HG03159 (cell line): Measurements from ENCODE around the gene KPNA6.
"Not testable (repeated sequence)": the region's sequence is repeated elsewhere in the genome, so short reads cannot be mapped to it uniquely, and the experiment has no call there.

ENCODE experiments used
- ATAC-seq: cut with Tn5 transposase; IDR thresholded peaks from one replicate; pipeline ENCODE4 v1.9.1; 2021; ENCODE audit warnings: mild to moderate bottlenecking, moderate library complexity; ENCODE audit not compliant: unreplicated experiment

The KPNA6 gene

GRCh38 chr1:32138965-32139364 lies 31.1 kb downstream of the KPNA6 start:
- ATAC-seq, result no peak

GRCh38 chr1:32142446-32143301 lies 34.8 kb downstream of the KPNA6 start:
- ATAC-seq, result no peak

- not testable (repeated sequence) for ATAC-seq
Measured at GRCh38 chr1:32143302-32143695, 35.4 kb downstream of the KPNA6 start.

GRCh38 chr1:32144033-32144432 lies 36.2 kb downstream of the KPNA6 start:
- ATAC-seq, result no peak

- not testable (repeated sequence) for ATAC-seq
Measured at GRCh38 chr1:32147799-32148198, 39.9 kb downstream of the KPNA6 start.

- ATAC-seq, result no peak
Measured at GRCh38 chr1:32150847-32151246, 43.0 kb downstream of the KPNA6 start.

GRCh38 chr1:32151319-32151787 lies 43.5 kb downstream of the KPNA6 start:
- ATAC-seq, result no peak

- ATAC-seq, result no peak
Measured at GRCh38 chr1:32159189-32159588, 51.3 kb downstream of the KPNA6 start.

- ATAC-seq, result no peak
Measured at GRCh38 chr1:32163405-32163804, 55.5 kb downstream of the KPNA6 start.

- not testable (repeated sequence) for ATAC-seq
Measured at GRCh38 chr1:32165633-32166032, 57.8 kb downstream of the KPNA6 start.

GRCh38 chr1:32170991-32171390 lies 63.1 kb downstream of the KPNA6 start:
- ATAC-seq, result no peak

GRCh38 chr1:32172621-32173245 lies 64.9 kb downstream of the KPNA6 start:
- ATAC-seq, result no peak

GRCh38 chr1:32178380-32179192 lies 70.7 kb downstream of the KPNA6 start:
- no peak for ATAC-seq

- peak; percentile 15 for ATAC-seq
Measured at GRCh38 chr1:32179193-32179442, 71.3 kb downstream of the KPNA6 start.

GRCh38 chr1:32179443-32180185 lies 71.8 kb downstream of the KPNA6 start, which contains the start of gene TXLNA:
Gene TXLNA (plus strand): TSS chr1:32179675. CDS start chr1:32180346, 671 bp downstream.
- peak; percentile 79 for ATAC-seq

- ATAC-seq, result no peak
Measured at GRCh38 chr1:32180186-32181060, 72.6 kb downstream of the KPNA6 start.

- no peak for ATAC-seq
Measured at GRCh38 chr1:32181065-32181464, 73.2 kb downstream of the KPNA6 start.

- no peak for ATAC-seq
Measured at GRCh38 chr1:32181563-32181962, 73.7 kb downstream of the KPNA6 start.

GRCh38 chr1:32182060-32182459 lies 74.2 kb downstream of the KPNA6 start:
- ATAC-seq, result no peak

GRCh38 chr1:32184650-32185049 lies 76.8 kb downstream of the KPNA6 start:
- no peak for ATAC-seq
